ENCODE measurements around the gene MGLL.

The MGLL gene

GRCh38 chr3:127772273-127772672, 50.0 kb downstream of the MGLL start:
- no peak for DNase-seq

GRCh38 chr3:127771746-127772145, 50.6 kb downstream of the MGLL start:
- no peak for DNase-seq

GRCh38 chr3:127770671-127771355, 51.5 kb downstream of the MGLL start:
- no peak for DNase-seq

GRCh38 chr3:127769284-127770081, 52.8 kb downstream of the MGLL start:
- DNase-seq = no peak

GRCh38 chr3:127768346-127769008, 53.8 kb downstream of the MGLL start:
- DNase-seq = peak; percentile 21

- DNase-seq = no peak
Measured at GRCh38 chr3:127767126-127767525, 55.2 kb downstream of the MGLL start.

- DNase-seq = no peak
Measured at GRCh38 chr3:127765735-127766134, 56.6 kb downstream of the MGLL start.

GRCh38 chr3:127764841-127765362, 57.4 kb downstream of the MGLL start:
- DNase-seq = peak; percentile 48

- DNase-seq = no peak
Measured at GRCh38 chr3:127764301-127764700, 58.0 kb downstream of the MGLL start.

- DNase-seq = no peak
Measured at GRCh38 chr3:127763816-127764215, 58.5 kb downstream of the MGLL start.

GRCh38 chr3:127763337-127763736, 59.0 kb downstream of the MGLL start:
- DNase-seq = no peak

- DNase-seq = no peak
Measured at GRCh38 chr3:127762787-127763105, 59.6 kb downstream of the MGLL start.

- DNase-seq = peak; percentile 39
Measured at GRCh38 chr3:127762077-127762786, 60.1 kb downstream of the MGLL start.

- no peak for DNase-seq
Measured at GRCh38 chr3:127761441-127761801, 60.9 kb downstream of the MGLL start.

- DNase-seq = no peak
Measured at GRCh38 chr3:127760791-127761440, 61.4 kb downstream of the MGLL start.

GRCh38 chr3:127760361-127760760, 62.0 kb downstream of the MGLL start:
- DNase-seq = no peak

GRCh38 chr3:127759826-127760225, 62.5 kb downstream of the MGLL start:
- no peak for DNase-seq

- DNase-seq = no peak
Measured at GRCh38 chr3:127758013-127758412, 64.3 kb downstream of the MGLL start.

- no peak for DNase-seq
Measured at GRCh38 chr3:127755305-127755681, 67.0 kb downstream of the MGLL start.

GRCh38 chr3:127754411-127755304, 67.7 kb downstream of the MGLL start:
- no peak for DNase-seq

- no peak for DNase-seq
Measured at GRCh38 chr3:127753898-127754410, 68.4 kb downstream of the MGLL start.

All from activated CD4-positive, alpha-beta T cell treated with anti-CD3 and anti-CD28 coated beads, Interleukin-10, Interleukin-2, amounts not matched to agents 100 ng/mL and 50 ng/mL, durations not matched to agents 16 hours and 8 hours (primary cell).